Measurements from ENCODE around the gene RFT1.

DNA sequence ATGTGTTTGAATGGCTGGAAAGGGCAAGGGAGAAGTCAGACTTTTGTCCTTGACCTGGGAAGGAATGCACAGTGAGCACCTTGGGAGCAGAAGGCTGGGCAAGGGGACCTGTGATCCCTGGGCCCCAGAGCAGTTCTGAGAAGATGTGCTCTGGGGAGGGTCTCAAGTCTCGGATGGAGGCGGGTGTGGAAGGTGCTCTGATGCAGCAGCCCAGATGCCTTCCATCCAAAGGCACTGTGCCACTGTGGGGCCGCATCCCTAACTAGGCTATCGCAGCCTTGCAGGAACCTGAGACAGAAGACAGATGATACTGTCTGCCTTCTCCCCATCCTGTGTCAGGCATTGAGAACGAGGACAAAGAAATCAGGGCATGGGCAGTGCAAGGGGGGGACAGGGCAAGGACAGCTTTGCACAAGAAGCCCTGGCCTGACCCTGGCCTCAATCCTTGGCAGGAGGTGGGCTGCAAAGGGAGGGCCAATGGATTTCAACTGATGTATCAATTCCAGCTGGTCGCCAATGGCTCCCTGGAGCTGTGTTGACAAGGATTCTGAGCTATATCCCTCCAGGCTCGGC lies 16.2 kb upstream of the RFT1 start:
- TF ChIP-seq CTCF (IDR thresholded peaks at IDR 0.05; ENCODE audit: low read length) (no peak), EZH2 (optimal IDR thresholded peaks at IDR 0.05; ENCODE audit: low read depth, low read length) (no peak)
